Measurements from ENCODE around the gene TSPAN33.
"Not testable (repeated sequence)": the region's sequence is repeated elsewhere in the genome, so short reads cannot be mapped to it uniquely, and the experiment has no call there.

TSPAN33 gene

GRCh38 chr7:129170441-129171021 lies 26.0 kb downstream of the TSPAN33 start:
- no peak for DNase-seq (ENCODE audit: low read depth)

DNA sequence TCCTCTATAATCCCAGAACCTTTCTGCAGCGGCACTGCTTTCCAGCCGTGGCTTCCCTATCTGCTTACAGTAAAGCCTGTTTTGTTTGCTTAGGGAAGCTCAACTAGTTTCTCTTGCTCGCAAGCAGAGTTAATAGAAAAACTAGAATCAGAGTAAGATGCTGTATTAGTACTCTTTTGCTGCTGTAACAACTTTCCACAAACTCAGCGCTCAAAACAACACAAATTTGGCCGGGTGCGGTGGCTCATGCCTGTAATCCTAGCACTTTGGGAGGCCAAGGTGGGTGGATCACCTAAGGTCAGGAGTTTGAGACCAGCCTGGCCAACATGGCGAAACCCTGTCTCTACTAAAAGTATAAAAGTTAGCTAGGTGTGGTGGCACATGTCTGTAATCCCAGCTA lies 29.4 kb downstream of the TSPAN33 start:
- DNase-seq (ENCODE audit: low read depth), result not testable (repeated sequence)

GRCh38 chr7:129176916-129177710 lies 32.6 kb downstream of the TSPAN33 start:
- no peak for DNase-seq (ENCODE audit: low read depth)

DNA sequence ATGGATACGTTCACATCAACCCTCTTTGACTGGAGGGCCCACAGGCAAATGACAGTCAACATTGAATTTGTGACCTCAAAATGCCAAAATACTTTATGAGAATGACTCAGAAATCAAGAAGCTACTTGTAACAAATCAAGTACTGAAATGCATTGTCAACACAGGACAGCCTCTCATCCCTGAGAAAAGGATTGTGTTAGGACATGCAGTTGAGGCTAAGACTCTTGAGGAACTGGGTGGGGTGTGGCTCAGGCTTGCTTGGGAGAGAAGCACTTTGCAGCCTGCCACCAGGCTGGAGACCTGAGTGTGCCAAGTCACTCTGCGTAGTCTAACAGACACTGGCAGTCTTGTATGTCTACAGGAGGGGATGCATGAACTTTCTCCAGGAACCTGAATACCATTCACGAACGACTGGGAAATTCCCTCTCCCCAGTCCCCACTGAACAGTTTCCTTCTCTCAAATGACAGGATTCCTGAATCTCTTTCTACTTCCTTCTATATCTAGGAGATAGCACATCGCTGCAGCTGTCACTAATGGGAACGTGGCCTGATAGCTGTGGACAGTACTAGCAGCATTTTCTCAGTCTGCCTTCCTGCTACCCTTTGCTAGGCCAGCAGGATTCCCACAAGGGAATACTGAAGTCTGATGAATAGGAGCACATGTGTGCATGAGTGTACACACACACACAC lies 40.6 kb downstream of the TSPAN33 start:
- DNase-seq (ENCODE audit: low read depth), result no peak

- no peak for DNase-seq (ENCODE audit: low read depth)
Observed at GRCh38 chr7:129186749-129187260, 42.3 kb downstream of the TSPAN33 start.

DNA sequence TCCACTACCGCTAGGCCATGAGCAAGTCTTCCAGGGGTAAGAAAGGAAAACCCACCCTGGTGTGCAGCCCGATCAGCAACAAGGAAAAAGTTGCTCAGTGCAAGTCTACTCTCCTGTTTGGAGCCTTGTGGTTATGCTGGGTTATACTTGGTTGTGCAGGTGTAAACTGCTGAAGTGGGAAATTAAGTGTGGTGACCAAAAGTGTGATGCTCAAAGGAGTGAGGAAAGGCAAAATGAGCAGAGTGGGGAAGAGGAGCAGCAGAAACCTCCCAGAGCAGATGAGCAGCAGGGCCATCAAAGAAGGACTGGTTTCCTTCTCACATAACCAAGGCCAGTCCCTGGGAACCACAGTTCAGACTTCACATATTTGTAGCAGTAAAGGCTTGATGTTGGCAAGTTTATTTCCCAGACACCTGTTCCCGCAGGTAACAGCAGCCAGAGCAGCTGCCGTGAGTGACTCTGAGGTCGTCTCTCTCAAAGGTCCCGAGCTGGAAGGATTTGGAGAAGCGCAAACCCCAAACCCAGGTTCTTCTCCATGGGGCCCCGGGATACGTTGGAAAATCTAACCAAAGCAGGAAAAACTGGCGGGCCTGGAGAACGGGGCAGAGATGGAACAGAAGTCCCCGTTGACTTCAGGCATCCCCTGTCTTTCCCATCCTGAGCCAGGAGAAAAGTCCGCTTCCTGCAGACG lies 43.3 kb downstream of the TSPAN33 start:
- DNase-seq (ENCODE audit: low read depth), result no peak

GRCh38 chr7:129188372-129188891 lies 43.9 kb downstream of the TSPAN33 start, which contains the start of gene SMO:
SMO (plus strand) TSS chr7:129188633; CDS start chr7:129189152, 519 bp downstream.
- no peak for DNase-seq (ENCODE audit: low read depth)

DNA sequence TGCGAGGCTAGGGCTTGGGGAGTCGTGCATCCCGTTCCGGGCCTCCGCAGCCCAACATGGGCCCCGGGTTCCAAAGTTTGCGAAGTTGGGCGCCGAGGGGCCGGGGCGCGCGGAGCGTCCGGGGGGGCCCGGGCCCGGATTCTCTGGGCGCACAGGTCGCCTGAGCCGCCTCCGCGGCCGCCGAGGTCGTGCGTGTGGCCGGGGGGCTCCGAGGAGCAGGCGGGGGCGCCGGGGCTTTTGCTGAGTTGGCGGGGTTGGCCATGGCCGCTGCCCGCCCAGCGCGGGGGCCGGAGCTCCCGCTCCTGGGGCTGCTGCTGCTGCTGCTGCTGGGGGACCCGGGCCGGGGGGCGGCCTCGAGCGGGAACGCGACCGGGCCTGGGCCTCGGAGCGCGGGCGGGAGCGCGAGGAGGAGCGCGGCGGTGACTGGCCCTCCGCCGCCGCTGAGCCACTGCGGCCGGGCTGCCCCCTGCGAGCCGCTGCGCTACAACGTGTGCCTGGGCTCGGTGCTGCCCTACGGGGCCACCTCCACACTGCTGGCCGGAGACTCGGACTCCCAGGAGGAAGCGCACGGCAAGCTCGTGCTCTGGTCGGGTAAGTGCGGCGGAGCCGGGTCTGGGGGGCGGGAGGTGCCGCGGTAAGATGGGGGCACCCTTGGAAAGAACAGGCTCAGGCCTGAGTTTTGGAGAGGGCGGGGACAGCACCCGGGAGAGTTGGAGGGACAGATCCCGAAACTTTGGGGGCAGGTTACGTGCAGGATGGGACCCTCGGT lies 44.6 kb downstream of the TSPAN33 start:
- no peak for DNase-seq (ENCODE audit: low read depth)

DNA sequence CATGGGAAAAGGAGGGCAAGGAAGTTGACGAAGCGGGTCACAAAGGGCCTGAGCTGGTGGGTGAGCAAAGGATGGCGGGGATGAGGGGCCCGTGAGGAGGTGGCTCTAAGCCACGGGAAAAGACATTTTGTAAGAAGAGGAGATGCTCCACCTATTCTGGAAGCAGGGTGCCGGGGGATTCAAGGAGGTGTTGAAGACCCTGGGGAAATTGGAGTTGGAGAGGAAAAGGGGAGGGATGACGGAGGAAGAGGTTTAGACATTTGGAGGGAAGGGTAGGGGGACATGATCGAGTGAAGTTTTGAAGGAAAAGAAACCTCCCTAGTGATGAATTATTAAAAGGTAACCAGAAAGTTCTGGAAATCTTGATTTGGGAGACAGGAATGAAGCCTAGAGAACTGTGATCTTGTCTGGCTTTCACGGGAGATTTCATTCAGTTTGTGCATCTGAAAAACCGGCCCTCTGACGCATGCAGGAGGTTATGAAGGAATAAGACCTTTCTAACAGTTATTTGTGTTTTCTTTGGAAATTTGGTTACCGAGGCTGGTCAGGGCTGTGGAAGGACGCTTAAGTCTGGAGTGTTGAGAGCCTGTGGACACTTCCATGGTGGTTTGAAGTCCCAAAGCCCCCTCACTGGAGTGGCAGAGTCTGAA lies 45.3 kb downstream of the TSPAN33 start:
- DNase-seq (ENCODE audit: low read depth), result no peak

DNA sequence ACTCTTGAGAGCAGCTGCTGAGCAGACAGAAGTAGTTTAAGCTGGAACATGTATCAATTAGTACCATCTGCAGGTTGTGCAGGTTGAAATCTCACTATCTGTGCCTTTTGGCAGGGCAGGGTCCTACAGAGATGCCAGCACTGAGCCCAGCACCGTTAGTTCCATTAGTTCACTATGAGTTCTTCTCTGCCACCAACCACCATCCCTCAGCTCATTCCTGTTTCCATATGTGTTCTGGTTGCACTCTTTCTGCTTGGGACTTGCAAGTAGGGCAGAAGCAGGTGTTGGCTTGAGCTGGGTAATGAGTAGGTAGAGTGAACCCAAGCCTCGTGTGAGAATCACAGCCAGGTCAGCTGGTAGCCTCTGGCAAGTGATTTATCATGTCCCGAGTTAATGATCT lies 46.8 kb downstream of the TSPAN33 start:
- no peak for DNase-seq (ENCODE audit: low read depth)

DNA sequence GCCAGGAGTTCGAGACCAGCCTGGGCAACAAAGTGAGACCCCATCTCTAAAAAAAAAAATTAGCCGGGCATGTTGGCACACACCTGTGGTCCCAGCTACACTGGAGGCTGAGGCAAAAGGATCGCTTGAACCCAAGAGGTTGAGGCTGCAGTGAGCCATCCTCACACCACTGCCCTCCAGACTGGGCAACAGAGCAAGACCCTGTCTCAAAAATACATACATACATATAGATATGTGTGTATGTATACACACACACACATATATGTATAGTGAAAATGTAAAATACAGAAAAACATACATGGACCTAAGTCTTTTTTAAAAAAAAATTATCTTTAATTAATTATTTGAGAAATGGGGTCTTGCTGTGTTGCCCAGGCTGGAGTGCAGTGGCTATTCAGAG lies 49.4 kb downstream of the TSPAN33 start:
- DNase-seq (ENCODE audit: low read depth), result no peak

DNA sequence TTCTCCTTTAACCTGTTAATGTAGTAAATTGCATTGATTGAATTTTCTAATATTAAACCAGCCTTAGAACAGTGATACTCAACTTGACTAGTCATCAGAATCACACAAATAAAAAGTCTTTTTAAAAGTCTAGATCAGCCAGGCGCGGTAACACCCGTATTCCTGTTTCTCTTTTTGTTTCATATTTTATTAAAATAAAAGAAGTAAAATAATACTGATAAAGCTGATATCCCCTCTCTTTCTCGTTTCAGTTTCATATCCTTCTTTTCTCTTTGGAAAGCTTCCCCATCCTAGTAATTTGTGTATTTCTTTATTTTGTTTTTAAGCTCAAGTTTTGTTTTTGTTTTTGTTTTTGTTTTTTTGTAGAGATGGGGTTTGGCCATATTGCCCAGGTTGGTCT lies 53.3 kb downstream of the TSPAN33 start:
- no peak for DNase-seq (ENCODE audit: low read depth)

DNA sequence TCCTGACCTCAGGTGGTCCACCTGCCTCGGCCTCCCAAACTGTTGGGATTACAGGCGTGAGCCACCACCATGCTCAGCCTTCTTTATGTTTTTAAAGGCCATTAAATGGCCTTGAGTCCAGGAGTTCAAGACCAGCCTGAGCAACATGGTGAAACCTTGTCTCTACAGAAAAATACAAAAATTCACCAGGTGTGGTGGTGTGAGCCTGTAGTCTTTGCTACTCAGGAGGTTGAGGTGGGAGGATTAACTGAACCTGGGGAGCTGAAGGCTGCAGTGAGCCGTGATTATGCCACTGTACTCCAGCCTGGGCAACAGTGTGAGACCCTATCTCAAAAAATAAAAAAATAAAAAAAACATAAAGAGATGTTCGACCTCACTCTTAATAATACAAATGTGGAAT lies 54.9 kb downstream of the TSPAN33 start:
- DNase-seq (ENCODE audit: low read depth), result no peak

DNA sequence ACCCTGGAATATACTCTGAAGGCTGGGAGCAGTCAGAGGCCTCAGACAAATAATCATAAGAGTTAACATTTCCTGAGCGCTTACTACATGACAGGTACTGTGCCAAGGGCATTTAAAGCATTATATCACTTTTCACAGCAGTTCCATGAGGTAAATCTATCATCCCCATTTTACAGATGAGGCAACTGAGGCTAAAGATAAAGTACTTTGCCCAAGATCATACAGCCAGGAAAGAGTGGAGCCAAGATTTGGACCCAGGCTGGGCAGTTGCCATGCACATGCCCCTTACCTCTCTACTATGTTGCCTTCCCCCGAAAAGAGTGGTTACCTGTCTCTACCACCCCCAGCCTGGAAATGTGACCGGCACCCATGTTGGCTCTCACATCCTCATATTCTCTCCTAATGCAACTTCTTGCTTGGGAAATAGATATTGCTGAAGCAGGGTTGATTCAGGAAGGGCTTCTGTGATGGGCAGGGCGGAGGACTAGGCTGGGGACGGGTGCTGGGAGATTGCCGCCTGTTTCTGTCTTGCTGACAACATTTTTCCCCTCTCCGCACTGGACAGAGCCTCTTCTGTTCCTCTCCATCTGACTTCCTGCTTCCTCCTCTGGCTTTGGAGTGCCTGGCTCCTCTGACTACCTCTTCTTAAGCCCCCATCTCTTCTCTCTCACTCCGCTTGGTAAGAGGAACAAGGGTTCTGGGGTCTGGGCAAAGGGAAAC lies 57.7 kb downstream of the TSPAN33 start:
- DNase-seq (ENCODE audit: low read depth), result no peak

GRCh38 chr7:129203050-129203741 lies 58.7 kb downstream of the TSPAN33 start:
- DNase-seq (ENCODE audit: low read depth), result no peak

DNA sequence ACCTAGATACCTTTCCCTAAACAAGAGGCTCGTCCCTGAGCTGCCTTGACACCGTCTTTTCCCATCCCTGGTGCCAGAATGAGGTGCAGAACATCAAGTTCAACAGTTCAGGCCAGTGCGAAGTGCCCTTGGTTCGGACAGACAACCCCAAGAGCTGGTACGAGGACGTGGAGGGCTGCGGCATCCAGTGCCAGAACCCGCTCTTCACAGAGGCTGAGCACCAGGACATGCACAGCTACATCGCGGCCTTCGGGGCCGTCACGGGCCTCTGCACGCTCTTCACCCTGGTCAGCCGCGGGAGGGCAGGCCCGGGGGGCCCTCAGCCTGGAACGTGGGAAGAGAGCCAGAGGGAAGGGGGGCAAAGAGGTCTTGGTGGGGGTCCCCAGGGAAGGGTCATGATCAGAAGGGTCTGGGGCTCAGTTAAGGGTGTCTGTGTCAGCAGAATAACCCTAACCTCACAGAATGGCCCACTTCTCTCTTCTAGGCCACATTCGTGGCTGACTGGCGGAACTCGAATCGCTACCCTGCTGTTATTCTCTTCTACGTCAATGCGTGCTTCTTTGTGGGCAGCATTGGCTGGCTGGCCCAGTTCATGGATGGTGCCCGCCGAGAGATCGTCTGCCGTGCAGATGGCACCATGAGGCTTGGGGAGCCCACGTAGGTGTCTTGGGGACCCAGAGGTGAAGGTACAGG lies 60.8 kb downstream of the TSPAN33 start:
- no peak for DNase-seq (ENCODE audit: low read depth)

GRCh38 chr7:129205987-129206785 lies 61.7 kb downstream of the TSPAN33 start:
- no peak for DNase-seq (ENCODE audit: low read depth)

GRCh38 chr7:129208667-129209066 lies 64.2 kb downstream of the TSPAN33 start:
- DNase-seq (ENCODE audit: low read depth), result no peak

Data from GM04504 (cell line).